Panc1 (cell line): ENCODE measurements around the gene DMRT2. TPM values are rescaled to one million over a fixed set of nuclear protein-coding genes. Genes with fewer than 3 reads are reported as not detected.
A peak's percentile ranks its signal among the peaks of the same experiment; 100 is the strongest.

Source experiments
- ATAC-seq: fragments of 200-7000 bp; cut with Tn5 transposase; 2 replicates; pipeline ENCODE4 v1.9.1; 2020; ENCODE audit warnings: mild to moderate bottlenecking, moderate library complexity
- BruUV-seq: library from RNA; stranded (reverse); fragments of 400-500 nt; replicated peaks from 2 replicates; lab custom pipeline; 2021; lab: Mats Ljungman, UMichigan
- CTCF ChIA-PET: fragments of 300-600 bp; sonication (Branson Sonifier 250); formaldehyde crosslinking; loops from one replicate; lab custom pipeline; 2022; ENCODE audit warnings: antibody characterized with exemption; lab: Charles Lee
- POLR2A ChIA-PET: fragments of 300-600 bp; sonication (Branson Sonifier 250); formaldehyde crosslinking; loops from one replicate; lab custom pipeline; 2022; ENCODE audit warnings: antibody characterized with exemption; lab: Charles Lee
- DNase-seq: peaks from one replicate; pipeline ENCODE4 v3.0.0-alpha.2; 2010; ENCODE audit warnings: low read depth, low spot score
- H3K27ac ChIP-seq: 2 replicates; pipeline ENCODE4 v1.5.1; 2011; ENCODE audit warnings: mild to moderate bottlenecking, low read length, inconsistent platforms
- H3K27me3 ChIP-seq: fragments of 200-500 bp; sonication (Bioruptor generic); 2 replicates; pipeline ENCODE4 v1.6.0; 2014; ENCODE audit warnings: low read length, inconsistent platforms; ENCODE audit not compliant: control insufficient read depth, insufficient read depth
- H3K36me3 ChIP-seq: fragments of 200-500 bp; sonication (Bioruptor generic); 2 replicates; pipeline ENCODE4 v1.5.1; 2014; ENCODE audit warnings: inconsistent platforms, mild to moderate bottlenecking, low read length, moderate library complexity; ENCODE audit not compliant: control insufficient read depth, insufficient read depth
- H3K4me1 ChIP-seq: 2 replicates; pipeline ENCODE4 v1.5.1; 2011; ENCODE audit warnings: inconsistent platforms, mild to moderate bottlenecking, low read length, moderate library complexity; ENCODE audit not compliant: control insufficient read depth, insufficient read depth
- H3K4me3 ChIP-seq, 2 experiments: 2 replicates each; pipeline ENCODE4 v1.5.1; 2011 to 2012; ENCODE audit warnings: low read depth in 2 of 2, low read length in 2 of 2, mild to moderate bottlenecking in 2 of 2, inconsistent platforms in 1 of 2, moderate library complexity in 1 of 2
- H3K9me3 ChIP-seq: fragments of 200-500 bp; sonication (Bioruptor generic); 2 replicates; pipeline ENCODE4 v1.5.1; 2014; ENCODE audit warnings: low read depth, mild to moderate bottlenecking, inconsistent platforms, low read length, moderate library complexity; ENCODE audit not compliant: control insufficient read depth, insufficient read depth
- POLR2AphosphoS5 ChIP-seq: IDR thresholded peaks from 2 replicates; pipeline ENCODE4 v1.6.1; 2012; ENCODE audit warnings: mild to moderate bottlenecking, low read depth, low read length, moderate library complexity
- REST ChIP-seq, 2 experiments: IDR thresholded peaks; 2 replicates each; pipeline ENCODE4 v1.6.1; 2011 to 2012; ENCODE audit warnings: low read depth in 2 of 2, control low read depth in 1 of 2, low read length in 1 of 2, mild to moderate bottlenecking in 1 of 2, moderate library complexity in 1 of 2; ENCODE audit not compliant: insufficient read depth in 1 of 2
- SIN3A ChIP-seq: IDR thresholded peaks from 2 replicates; pipeline ENCODE4 v1.6.1; 2012; ENCODE audit warnings: low read depth, mild to moderate bottlenecking, low read length, moderate library complexity, borderline replicate concordance; ENCODE audit not compliant: insufficient read depth
- TCF7L2 ChIP-seq: IDR thresholded peaks from 2 replicates; pipeline ENCODE4 v1.6.1; 2011; ENCODE audit warnings: mild to moderate bottlenecking, low read depth, low read length, inconsistent platforms
- in situ Hi-C: cut with HindIII; loops from 2 replicates; pipeline ENCODE4 v1.10.0; 2016; ENCODE audit warnings: low sequenced_read_pairs, low pct_unique_long_range_greater_than_20kb
- intact Hi-C: fragments of 100-400 bp; cut with micrococcal nuclease; formaldehyde crosslinking; loops from one replicate; pipeline ENCODE4 v1.10.0; 2022; ENCODE audit not compliant: unreplicated experiment
- total RNA-seq: library from RNA; stranded (reverse); gene quantifications from one replicate; pipeline ENCODE4 v1.2.1, GENCODE V29; 2021; ENCODE audit not compliant: unreplicated experiment
- TF ChIP-seq, protein P1 (sequence below): fragments of 450-650 bp; IDR thresholded peaks from 2 replicates; pipeline ENCODE4 v1.5.1; 2017; ENCODE audit warnings: mild to moderate bottlenecking

DMRT2 gene
- total RNA-seq, 1 experiment from 2014 or later = not detected

DNA sequence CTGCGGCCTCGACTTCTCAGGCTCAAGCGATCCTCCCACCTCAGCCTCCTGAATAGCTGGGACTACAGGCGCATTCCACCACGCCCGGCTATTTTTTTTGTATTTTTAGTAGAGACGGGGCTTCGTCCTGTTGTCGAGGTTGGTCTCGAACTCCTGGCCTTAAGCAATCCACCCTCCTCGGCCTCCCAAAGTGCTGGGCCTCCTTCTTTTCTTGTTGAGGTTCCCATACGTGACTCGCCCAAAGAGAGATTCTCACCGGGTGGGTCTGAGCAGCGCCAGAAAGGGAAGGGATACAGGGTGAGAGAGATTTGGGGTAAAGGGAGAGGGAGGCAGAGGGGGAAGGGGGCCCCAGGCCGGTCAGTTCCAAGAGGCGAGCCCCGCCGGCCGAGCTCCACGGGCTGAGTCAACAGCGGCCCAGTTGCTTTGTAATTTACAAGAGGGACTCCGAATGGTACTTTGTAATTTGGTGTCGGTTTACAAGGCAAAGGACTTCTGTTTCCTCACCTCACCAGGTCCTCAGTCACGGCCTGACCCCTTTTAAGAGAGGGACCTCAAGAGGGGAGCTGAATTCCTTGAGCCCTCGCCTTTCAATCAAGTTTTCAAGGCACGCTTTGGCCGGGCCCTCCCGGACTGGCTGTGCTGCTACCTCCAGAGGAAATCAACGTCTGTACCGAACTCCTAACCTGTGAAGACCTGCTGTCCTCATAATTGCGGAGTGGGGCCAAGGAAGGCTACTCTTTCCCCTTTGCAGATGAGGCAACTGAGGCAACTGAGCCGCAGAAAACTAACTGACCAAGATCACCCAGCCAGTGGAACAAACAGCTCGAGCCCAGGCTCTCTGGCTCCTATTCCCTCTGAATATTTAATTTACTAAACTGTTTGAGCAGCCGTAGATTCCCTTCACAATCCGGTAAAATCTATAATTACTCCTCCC, 3.3 kb upstream of the DMRT2 start:
- H3K9me3 ChIP-seq = no peaks in the 10 kb centered on the region
- no peak for TF ChIP-seq TCF7L2
- no peaks in the 10 kb centered on the region for H3K4me1 ChIP-seq
- H3K36me3 ChIP-seq = no peaks in the 10 kb centered on the region
- ATAC-seq (no peak), DNase-seq (no peak)
- intact Hi-C loops (no loop called here), in situ Hi-C loops (no loop called here)
- no peak overlapping the region for H3K27ac ChIP-seq
- ChIA-PET POLR2A (no interaction called here), CTCF (no interaction called here)
- BruUV-seq = no TSS peak
- H3K27me3 ChIP-seq = no peaks in the 10 kb centered on the region
- peak overlapping the region in 1 of 2 experiments; percentile 39; a peak in 2 of 4 replicates for H3K4me3 ChIP-seq

GRCh38 chr9:1047591-1048230, 2.4 kb upstream of the DMRT2 start:
- POLR2A ChIA-PET = no interaction called here
- intact Hi-C loops = no loop called here
- Histone ChIP-seq H3K4me1 (no peaks in the 10 kb centered on the region), H3K4me3 (peak overlapping the region; percentile 20 to 39), H3K27me3 (no peaks in the 10 kb centered on the region), H3K27ac (no peak overlapping the region), H3K36me3 (no peaks in the 10 kb centered on the region), H3K9me3 (no peaks in the 10 kb centered on the region)
- in situ Hi-C loops = no loop called here
- TF ChIP-seq, protein P1, sequence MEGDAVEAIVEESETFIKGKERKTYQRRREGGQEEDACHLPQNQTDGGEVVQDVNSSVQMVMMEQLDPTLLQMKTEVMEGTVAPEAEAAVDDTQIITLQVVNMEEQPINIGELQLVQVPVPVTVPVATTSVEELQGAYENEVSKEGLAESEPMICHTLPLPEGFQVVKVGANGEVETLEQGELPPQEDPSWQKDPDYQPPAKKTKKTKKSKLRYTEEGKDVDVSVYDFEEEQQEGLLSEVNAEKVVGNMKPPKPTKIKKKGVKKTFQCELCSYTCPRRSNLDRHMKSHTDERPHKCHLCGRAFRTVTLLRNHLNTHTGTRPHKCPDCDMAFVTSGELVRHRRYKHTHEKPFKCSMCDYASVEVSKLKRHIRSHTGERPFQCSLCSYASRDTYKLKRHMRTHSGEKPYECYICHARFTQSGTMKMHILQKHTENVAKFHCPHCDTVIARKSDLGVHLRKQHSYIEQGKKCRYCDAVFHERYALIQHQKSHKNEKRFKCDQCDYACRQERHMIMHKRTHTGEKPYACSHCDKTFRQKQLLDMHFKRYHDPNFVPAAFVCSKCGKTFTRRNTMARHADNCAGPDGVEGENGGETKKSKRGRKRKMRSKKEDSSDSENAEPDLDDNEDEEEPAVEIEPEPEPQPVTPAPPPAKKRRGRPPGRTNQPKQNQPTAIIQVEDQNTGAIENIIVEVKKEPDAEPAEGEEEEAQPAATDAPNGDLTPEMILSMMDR = no peak
- TF ChIP-seq TCF7L2 (no peak), REST (IDR thresholded peaks at IDR 0.05; ENCODE audit: insufficient read depth in 1 of 2, low read depth in 2 of 2, low read length in 1 of 2) (no peak), SIN3A (no peak), POLR2AphosphoS5 (no peak)
- ATAC-seq (peak; percentile 45; the same call in 1 of the 2 replicates), DNase-seq (no peak)
- no TSS peak for BruUV-seq
- CTCF ChIA-PET = no interaction called here

- in situ Hi-C loops = no loop called here
- POLR2A ChIA-PET = no interaction called here
Measured at GRCh38 chr9:1048231-1048619, 1.9 kb upstream of the DMRT2 start.

More at GRCh38 chr9:1048231-1048619, 1.9 kb upstream of the DMRT2 start:
- BruUV-seq = no TSS peak
- Histone ChIP-seq H3K4me3 (peak overlapping the region; percentile 20 to 39), H3K4me1 (no peaks in the 10 kb centered on the region), H3K27ac (no peak overlapping the region), H3K9me3 (no peaks in the 10 kb centered on the region), H3K36me3 (no peaks in the 10 kb centered on the region), H3K27me3 (no peaks in the 10 kb centered on the region)
- ATAC-seq (no peak), DNase-seq (no peak)
- CTCF ChIA-PET = no interaction called here
- TF ChIP-seq SIN3A (no peak), TCF7L2 (no peak), POLR2AphosphoS5 (no peak), REST (IDR thresholded peaks at IDR 0.05; ENCODE audit: insufficient read depth in 1 of 2, low read depth in 2 of 2, low read length in 1 of 2) (no peak)
- TF ChIP-seq, protein P1 = no peak
- intact Hi-C loops = no loop called here
